ENCODE data around the gene TNRC6C.

The TNRC6C gene

DNA sequence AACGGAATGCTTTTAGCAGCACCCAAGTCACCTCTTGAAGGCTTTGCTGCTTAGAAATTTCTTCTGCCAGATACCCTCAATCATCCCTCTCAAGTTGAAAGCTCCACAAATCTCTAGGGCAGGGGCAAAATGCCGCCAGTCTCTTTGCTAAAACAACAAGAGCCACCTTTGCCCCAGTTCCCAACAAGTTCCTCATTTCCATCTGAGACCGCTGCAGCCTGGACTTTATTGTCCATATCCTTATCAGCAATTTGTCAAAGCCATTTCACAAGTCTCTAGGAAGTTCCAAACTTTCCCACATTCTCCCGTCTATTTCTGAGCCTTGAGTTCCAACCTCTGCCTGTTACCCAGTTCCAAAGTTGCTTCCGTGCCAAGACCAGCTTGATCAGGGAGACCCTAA is 142.6 kb downstream of the TNRC6C start:
- Histone ChIP-seq H3K36me3 (ENCODE audit: insufficient read depth, low read length) (peaks cover 53% of the 10 kb centered on the region), H3K4me1 (ENCODE audit: insufficient read depth, low read length) (peaks cover 5% of the 10 kb centered on the region; the same call in 1 of the 2 replicates), H3K9ac (ENCODE audit: low read depth, low read length) (no peak overlapping the region), H3K9me3 (ENCODE audit: control insufficient read depth, insufficient read depth, low read length) (peaks cover 21% of the 10 kb centered on the region)

DNA sequence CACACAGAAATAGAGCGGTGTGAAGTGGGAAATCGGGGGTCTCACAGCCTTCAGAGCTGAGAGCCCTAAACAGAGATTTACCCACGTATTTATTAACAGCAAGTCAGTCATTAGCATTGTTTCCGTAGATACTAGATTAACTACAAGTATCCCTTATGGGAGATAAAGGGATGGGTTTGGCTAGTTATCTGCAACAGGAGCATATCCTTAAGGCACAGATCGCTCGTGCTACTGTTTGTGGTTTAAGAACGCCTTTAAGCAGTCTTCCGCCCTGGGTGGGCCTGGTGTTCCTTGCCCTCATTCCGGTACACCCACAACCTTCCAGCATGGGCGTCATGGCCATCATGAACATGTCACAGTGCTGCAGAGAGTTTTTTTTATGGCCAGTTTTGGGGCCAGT is 143.0 kb downstream of the TNRC6C start:
- peaks cover 5% of the 10 kb centered on the region; the same call in 1 of the 2 replicates for H3K4me1 ChIP-seq (ENCODE audit: insufficient read depth, low read length)
- H3K9ac ChIP-seq (ENCODE audit: low read depth, low read length) = no peak overlapping the region
- H3K9me3 ChIP-seq (ENCODE audit: control insufficient read depth, insufficient read depth, low read length) = peaks cover 21% of the 10 kb centered on the region
- H3K36me3 ChIP-seq (ENCODE audit: insufficient read depth, low read length) = peaks cover 50% of the 10 kb centered on the region

DNA sequence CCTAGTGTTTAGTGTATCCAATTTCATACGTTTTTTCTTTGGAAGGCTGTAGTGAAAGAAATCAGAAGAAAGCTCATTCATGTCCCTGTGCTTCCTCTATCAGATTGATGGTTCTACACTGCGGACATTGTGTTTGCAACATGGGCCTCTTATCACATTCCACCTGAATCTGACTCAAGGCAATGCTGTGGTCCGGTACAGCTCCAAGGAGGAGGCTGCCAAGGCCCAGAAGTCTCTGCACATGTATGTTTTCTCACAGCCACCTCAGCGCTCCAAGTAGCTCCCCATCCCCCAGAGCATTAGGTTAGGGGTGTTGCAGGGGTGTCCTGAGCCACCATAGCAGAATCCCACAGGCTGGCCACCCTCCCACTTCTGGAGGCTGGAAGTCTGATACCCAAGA is 144.8 kb downstream of the TNRC6C start:
- Histone ChIP-seq H3K4me1 (ENCODE audit: insufficient read depth, low read length) (peaks cover 5% of the 10 kb centered on the region; the same call in 1 of the 2 replicates), H3K9me3 (ENCODE audit: control insufficient read depth, insufficient read depth, low read length) (peaks cover 21% of the 10 kb centered on the region), H3K9ac (ENCODE audit: low read depth, low read length) (no peak overlapping the region), H3K36me3 (ENCODE audit: insufficient read depth, low read length) (peaks cover 33% of the 10 kb centered on the region)

DNA sequence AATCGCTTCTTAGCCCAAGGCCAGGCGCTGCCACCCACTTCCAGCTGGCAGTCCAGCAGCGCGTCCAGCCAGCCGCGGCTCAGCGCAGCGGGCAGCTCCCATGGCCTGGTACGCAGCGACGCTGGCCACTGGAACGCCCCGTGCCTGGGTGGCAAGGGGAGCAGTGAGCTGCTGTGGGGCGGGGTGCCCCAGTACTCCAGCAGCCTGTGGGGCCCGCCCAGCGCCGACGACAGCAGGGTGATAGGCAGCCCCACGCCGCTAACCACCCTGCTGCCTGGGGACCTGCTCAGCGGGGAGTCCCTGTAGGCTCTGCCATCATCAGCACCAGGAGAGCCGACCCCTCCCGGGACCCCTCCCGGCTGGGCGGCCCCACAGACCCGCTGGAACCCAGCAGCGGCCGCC is 146.0 kb downstream of the TNRC6C start:
- Histone ChIP-seq H3K9ac (ENCODE audit: low read depth, low read length) (no peak overlapping the region), H3K4me1 (ENCODE audit: insufficient read depth, low read length) (peaks cover 5% of the 10 kb centered on the region; the same call in 1 of the 2 replicates), H3K36me3 (ENCODE audit: insufficient read depth, low read length) (peaks cover 28% of the 10 kb centered on the region), H3K9me3 (ENCODE audit: control insufficient read depth, insufficient read depth, low read length) (peaks cover 16% of the 10 kb centered on the region)

DNA sequence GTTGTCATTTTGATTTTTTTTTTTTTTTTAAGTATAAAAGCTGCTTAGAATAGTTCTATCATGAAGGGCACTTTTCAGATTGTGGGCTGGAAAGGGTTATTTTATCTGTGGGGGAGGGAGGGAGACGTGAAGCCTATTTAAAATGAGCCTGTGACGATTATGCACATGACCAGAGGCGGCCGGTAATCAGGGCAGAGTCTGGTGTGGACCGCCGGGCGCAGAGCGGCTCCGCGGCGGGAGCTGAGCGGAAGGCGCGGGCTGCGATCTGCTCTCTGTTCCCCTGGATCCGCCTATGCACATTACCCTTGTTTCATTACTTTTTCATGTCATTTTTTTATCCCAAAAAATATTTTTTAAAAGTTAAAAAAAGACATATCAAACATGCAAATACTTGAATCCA is 146.6 kb downstream of the TNRC6C start:
- peaks cover 5% of the 10 kb centered on the region; the same call in 1 of the 2 replicates for H3K4me1 ChIP-seq (ENCODE audit: insufficient read depth, low read length)
- peaks cover 26% of the 10 kb centered on the region for H3K36me3 ChIP-seq (ENCODE audit: insufficient read depth, low read length)
- H3K9ac ChIP-seq (ENCODE audit: low read depth, low read length) = no peak overlapping the region
- H3K9me3 ChIP-seq (ENCODE audit: control insufficient read depth, insufficient read depth, low read length) = peaks cover 16% of the 10 kb centered on the region

DNA sequence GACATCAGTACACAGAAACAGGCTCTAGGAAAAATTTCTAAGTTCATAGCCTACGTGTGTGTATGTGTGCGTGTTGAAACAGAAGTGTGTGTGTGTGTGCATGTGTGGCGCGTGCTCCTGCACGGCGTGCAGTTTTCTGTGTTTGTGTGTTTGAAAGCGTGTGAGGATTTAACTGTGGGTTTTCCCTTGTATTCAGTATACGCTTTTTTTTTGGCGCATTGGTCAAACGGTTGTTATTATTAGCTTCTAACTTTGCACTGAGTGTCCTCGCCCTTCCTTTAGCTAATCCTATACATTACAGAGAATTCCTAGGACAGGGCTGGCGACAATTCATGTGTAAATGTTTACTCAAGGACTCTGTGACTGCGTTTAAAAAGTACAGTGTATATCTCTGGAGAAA is 147.0 kb downstream of the TNRC6C start:
- Histone ChIP-seq H3K9me3 (ENCODE audit: control insufficient read depth, insufficient read depth, low read length) (peaks cover 14% of the 10 kb centered on the region), H3K4me1 (ENCODE audit: insufficient read depth, low read length) (peaks cover 5% of the 10 kb centered on the region; the same call in 1 of the 2 replicates), H3K36me3 (ENCODE audit: insufficient read depth, low read length) (peaks cover 26% of the 10 kb centered on the region), H3K9ac (ENCODE audit: low read depth, low read length) (no peak overlapping the region)

DNA sequence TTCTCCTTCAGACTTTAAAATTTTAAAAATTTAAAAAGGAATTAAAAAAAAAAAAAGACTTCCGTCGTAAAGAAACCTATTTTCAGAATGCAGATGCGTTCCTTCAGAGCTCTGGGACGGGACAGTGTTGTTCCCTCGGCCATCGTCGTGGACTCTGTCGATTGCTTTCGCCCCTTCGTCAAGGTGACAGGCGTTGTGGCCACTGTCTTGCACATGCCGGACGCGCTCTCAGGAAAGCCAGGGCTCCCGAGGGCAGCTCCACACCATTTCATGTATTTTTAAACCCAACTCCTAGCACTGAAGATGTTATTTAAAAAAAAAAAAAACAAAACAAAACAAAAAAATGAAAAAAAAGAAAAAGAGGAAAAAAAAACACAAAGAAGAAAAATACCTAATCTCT is 147.7 kb downstream of the TNRC6C start:
- peaks cover 25% of the 10 kb centered on the region for H3K36me3 ChIP-seq (ENCODE audit: insufficient read depth, low read length)

DNA sequence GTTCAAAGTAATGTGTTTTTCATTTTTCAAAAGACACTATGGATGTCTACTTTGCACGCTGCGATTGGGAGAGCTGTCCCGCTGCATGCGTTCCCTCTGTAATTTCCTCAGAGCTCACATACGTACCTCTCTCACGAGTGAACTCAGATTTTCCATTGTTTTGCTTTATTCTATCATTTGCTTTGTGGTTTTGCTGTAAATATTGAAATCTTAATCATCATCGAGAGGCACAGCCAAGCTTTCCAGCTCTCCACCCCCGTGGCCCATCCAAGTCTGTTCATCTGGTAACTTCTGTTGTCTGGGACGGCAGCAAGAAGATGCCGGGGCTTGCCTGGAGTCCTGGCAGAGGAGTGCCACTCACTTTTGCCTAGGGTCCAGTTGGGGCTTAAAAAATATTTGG is 149.0 kb downstream of the TNRC6C start:
- Histone ChIP-seq H3K9ac (ENCODE audit: low read depth, low read length) (no peak overlapping the region), H3K36me3 (ENCODE audit: insufficient read depth, low read length) (peaks cover 22% of the 10 kb centered on the region), H3K9me3 (ENCODE audit: control insufficient read depth, insufficient read depth, low read length) (no peaks in the 10 kb centered on the region), H3K4me1 (ENCODE audit: insufficient read depth, low read length) (peaks cover 5% of the 10 kb centered on the region; the same call in 1 of the 2 replicates)

More for the DNA sequence above, 147.7 kb downstream of the TNRC6C start:
- Histone ChIP-seq H3K4me1 (ENCODE audit: insufficient read depth, low read length) (peaks cover 5% of the 10 kb centered on the region; the same call in 1 of the 2 replicates), H3K9ac (ENCODE audit: low read depth, low read length) (no peak overlapping the region), H3K9me3 (ENCODE audit: control insufficient read depth, insufficient read depth, low read length) (peaks cover 9% of the 10 kb centered on the region)

DNA sequence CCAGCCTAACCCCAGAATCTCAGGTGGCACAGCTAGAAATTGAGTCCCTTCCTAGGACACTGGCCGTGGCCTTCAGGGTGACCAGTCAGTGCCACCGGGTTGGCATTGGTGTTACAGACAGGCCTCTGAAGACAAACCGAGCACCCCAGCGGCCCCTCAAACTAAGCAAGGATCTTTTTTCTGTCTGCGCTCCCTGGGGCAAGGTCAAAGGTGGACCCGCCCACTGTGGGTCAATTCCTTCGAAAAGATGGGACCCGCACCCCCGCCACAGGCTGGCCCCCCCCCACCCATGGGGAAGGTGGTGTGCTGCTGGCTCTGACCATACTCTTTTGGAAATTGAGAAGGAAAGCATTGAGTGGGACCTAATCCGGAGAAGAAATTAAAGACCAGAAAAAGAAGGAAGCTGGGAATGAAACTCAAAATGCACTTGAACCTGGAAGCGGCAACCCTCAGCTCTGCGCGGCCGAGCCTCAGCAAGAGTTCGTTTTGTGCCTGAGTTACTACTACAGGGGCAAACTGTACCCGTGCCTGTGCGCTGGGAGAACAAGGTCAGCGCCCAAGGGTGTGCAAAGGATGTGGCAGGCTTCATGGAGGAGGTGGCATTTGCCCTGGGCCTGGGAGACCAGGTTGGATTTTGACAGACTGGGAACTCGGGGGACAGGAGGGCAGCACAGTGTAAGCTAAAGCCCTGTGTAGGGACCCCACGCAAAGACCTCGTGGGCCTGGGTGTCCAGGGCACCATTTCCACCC is 149.6 kb downstream of the TNRC6C start:
- Histone ChIP-seq H3K36me3 (ENCODE audit: insufficient read depth, low read length) (peaks cover 23% of the 10 kb centered on the region; the same call in 1 of the 2 replicates), H3K4me1 (ENCODE audit: insufficient read depth, low read length) (peaks cover 5% of the 10 kb centered on the region), H3K9ac (ENCODE audit: low read depth, low read length) (no peak overlapping the region), H3K9me3 (ENCODE audit: control insufficient read depth, insufficient read depth, low read length) (no peaks in the 10 kb centered on the region)

DNA sequence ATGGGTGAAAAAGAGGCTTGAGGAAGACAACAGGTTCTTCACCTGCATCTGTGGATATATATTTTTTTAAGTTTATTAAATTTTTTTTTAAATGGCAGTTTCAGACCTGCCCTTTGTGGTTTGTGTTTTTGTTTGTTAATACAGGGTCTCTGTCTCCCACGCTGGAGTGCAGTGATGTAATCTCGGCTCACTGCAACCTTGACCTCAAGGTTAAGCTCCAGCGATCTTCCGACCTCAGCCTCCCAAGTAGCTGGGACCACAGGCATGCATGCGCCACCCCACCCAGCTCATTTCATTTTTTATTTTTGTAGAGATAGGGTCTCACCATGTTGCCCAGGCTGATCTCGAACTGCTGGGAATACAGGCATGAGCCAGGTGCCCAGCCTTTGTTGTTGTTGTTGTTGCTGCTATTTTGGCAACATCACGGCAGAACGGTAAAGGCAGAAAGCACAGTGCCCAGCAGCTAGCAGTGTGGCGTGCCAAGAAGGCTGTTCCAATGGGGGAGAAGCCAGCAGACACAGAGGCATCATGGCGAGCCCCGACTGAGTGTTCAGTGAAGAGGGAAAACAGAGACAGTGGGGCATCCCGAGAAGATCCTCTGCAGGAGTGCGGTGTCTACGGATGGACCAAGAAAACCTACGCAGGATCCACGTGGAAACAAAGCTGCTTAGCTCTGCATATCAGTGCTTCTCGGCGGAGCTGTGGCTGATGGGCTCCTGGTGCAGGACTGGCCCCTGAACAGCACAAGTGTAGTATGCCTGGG is 150.4 kb downstream of the TNRC6C start:
- peaks cover 22% of the 10 kb centered on the region for H3K36me3 ChIP-seq (ENCODE audit: insufficient read depth, low read length)
- H3K9ac ChIP-seq (ENCODE audit: low read depth, low read length) = no peak overlapping the region
- peaks cover 5% of the 10 kb centered on the region for H3K4me1 ChIP-seq (ENCODE audit: insufficient read depth, low read length)
- H3K9me3 ChIP-seq (ENCODE audit: control insufficient read depth, insufficient read depth, low read length) = no peaks in the 10 kb centered on the region

DNA sequence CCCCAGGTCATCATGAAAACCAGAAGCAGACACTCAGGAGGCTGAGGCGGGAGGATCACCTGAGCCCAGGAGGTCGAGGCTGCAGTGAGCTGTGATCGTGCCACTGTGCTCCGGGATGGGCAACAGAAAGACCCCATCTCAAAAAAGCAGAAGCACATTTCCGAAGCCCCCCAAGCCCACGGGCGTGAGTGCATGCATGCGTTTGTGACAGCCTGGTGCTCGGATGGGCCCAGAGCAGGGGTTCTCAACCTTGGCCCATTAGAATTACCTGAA is 150.9 kb downstream of the TNRC6C start:
- no peak overlapping the region for H3K9ac ChIP-seq (ENCODE audit: low read depth, low read length)

DNA sequence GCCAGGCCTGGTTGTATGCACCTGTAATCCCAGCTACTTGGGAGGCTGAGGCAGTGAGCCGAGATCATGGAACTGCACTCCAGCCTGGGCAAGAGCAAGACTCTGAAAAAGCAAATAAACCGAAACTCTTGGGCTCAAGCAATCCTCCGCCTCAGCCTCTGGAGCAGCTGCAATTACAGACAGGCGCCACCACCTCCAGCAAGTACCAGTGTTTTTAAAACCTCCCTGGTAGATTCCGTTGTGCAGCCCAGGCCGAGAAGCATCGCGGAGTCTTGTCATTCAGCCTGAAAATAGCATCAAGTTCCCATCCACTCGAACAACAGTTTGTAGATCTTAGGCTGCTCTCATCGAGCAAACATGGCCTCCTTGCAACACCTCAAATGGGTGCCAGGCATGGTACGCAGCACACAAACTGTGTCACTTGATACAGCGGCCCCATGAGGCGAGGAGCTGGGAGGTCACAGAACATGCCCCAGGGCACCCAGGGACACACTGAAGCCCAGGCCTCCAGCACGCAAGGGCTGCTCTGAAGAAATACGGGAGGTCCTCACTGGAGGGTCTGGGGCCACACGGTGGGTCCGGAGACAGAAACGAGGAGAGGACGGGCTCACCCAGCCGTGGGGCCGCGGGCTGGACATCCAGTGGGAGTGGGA is 152.0 kb downstream of the TNRC6C start:
- H3K4me1 ChIP-seq (ENCODE audit: insufficient read depth, low read length) = peaks cover 4% of the 10 kb centered on the region
- no peak overlapping the region for H3K9ac ChIP-seq (ENCODE audit: low read depth, low read length)
- H3K9me3 ChIP-seq (ENCODE audit: control insufficient read depth, insufficient read depth, low read length) = no peaks in the 10 kb centered on the region
- peaks cover 25% of the 10 kb centered on the region for H3K36me3 ChIP-seq (ENCODE audit: insufficient read depth, low read length)

More for the DNA sequence above, 150.9 kb downstream of the TNRC6C start:
- no peaks in the 10 kb centered on the region for H3K9me3 ChIP-seq (ENCODE audit: control insufficient read depth, insufficient read depth, low read length)
- H3K36me3 ChIP-seq (ENCODE audit: insufficient read depth, low read length) = peaks cover 22% of the 10 kb centered on the region
- peaks cover 5% of the 10 kb centered on the region for H3K4me1 ChIP-seq (ENCODE audit: insufficient read depth, low read length)

DNA sequence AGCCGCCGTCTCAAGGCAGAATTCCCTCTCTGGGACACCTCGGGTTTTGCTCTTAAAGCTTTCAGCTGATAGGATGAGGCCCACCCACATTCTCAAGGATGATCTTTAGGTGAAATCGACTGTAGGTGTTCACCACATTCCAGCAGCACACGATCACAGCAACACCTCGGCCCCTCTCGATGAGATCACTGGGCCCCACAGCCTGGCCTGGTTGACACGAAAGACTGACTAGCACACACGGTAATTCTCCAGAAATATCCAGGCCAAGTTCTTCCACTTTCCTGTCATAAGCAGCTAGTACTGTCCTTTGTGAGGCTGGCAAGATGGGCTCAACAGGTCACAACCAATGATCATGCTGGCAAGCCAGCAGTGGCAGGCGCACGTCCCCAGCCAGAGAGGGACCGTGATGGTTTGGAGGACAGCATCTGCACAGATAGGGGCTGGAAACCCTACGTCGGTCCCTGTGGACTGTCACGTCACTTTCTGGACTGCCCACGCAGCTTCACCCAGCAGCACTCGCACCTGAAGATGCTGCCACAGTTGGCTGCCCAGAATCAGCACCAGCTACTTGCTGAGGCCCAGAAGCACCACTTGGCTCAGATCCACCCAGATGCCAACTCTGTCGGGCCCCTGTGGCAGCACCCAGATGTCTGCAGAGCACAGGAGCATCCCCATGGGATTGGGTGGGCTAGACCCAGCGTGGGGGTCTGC is 152.7 kb downstream of the TNRC6C start:
- Histone ChIP-seq H3K4me1 (ENCODE audit: insufficient read depth, low read length) (no peaks in the 10 kb centered on the region; the same call in 1 of the 2 replicates), H3K9me3 (ENCODE audit: control insufficient read depth, insufficient read depth, low read length) (no peaks in the 10 kb centered on the region), H3K36me3 (ENCODE audit: insufficient read depth, low read length) (peaks cover 25% of the 10 kb centered on the region), H3K9ac (ENCODE audit: low read depth, low read length) (no peak overlapping the region)

All from ES-I3 (cell line).